Mesodermal cell (in vitro differentiated cells): ENCODE measurements around the gene ERICH6.

Experiments used
- H3K27ac ChIP-seq: 2 replicates; pipeline ENCODE4 v1.7.0; 2013; ENCODE audit warnings: mild to moderate bottlenecking, low read depth, low read length, moderate library complexity; ENCODE audit not compliant: severe bottlenecking
- H3K36me3 ChIP-seq: 2 replicates; pipeline ENCODE4 v1.7.1; 2013; ENCODE audit warnings: mild to moderate bottlenecking, low read length, moderate library complexity; ENCODE audit not compliant: control insufficient read depth, insufficient read depth
- H3K4me1 ChIP-seq: one replicate; pipeline ENCODE4 v1.7.1; 2013; ENCODE audit warnings: mild to moderate bottlenecking, low read length; ENCODE audit not compliant: insufficient read depth, control insufficient read depth, poor library complexity, severe bottlenecking
- H3K4me3 ChIP-seq: 2 replicates; pipeline ENCODE4 v1.7.0; 2013; ENCODE audit warnings: low read length, control low read depth, mild to moderate bottlenecking; ENCODE audit not compliant: insufficient read depth, poor library complexity, severe bottlenecking; ENCODE audit errors: extremely low read depth
- H3K9me3 ChIP-seq: 2 replicates; pipeline ENCODE4 v1.7.1; 2013; ENCODE audit warnings: mild to moderate bottlenecking, low read length, moderate library complexity; ENCODE audit not compliant: control insufficient read depth
- WGBS, 2 experiments: methylation state at CpG; one replicate each; pipeline ENCODE4 v1.1.5; 2013; ENCODE audit warnings: missing lambda C conversion rate in 2 of 2; ENCODE audit not compliant: insufficient coverage in 2 of 2; 5-methylcytosine and 5-hydroxymethylcytosine counted together

ERICH6 gene

DNA sequence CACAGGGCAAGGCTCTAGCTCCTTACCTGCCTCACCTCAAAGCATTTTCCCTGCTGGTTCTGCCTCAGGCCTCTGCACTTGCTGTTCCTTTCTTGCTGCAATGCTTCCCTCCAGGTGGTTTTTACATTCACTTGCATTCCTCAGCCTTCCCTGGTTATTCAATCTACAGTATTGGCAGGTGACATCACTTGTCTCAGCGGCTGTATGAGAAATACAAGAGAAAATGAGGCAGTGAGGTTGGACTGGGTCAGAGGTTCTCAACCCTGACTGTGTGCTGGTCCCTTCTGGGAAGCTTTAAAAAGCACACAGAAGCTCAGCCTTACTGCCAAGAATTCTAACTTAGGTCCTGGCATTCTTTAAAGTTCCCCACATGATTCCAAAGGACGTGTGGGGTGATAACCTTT lies 32.6 kb upstream of the ERICH6 start:
- H3K27ac ChIP-seq = no peak overlapping the region
- no peak overlapping the region for H3K4me3 ChIP-seq
- 33% methylated on average over 1 of the region's 2 CpGs; no CpG with 5 or more reads in 1 of the 2 experiments for WGBS, 2 experiments
- no peaks in the 10 kb centered on the region for H3K9me3 ChIP-seq
- H3K36me3 ChIP-seq = peaks cover 4% of the 10 kb centered on the region
- peaks cover 12% of the 10 kb centered on the region for H3K4me1 ChIP-seq

DNA sequence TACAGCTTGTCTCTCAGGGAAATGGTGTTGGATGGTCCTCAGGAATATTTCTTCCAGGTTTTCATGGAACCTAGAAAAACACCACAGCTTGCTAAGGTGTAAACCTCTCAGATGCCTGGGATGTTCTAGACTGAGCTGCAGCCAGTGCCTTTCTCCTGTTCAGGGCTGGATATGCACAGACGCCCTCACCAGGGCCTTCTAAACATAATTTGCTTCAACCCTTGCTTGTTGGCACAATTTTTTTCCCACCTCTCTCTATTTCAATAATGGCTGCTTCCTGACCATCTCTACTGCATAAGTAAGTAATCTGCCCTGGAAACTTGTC lies 31.0 kb upstream of the ERICH6 start:
- Histone ChIP-seq H3K9me3 (no peaks in the 10 kb centered on the region), H3K27ac (no peak overlapping the region), H3K4me3 (no peak overlapping the region), H3K4me1 (peaks cover 12% of the 10 kb centered on the region), H3K36me3 (no peaks in the 10 kb centered on the region)
- 85 to 100% methylated on average over 1 of the region's 1 CpG for WGBS, 2 experiments

DNA sequence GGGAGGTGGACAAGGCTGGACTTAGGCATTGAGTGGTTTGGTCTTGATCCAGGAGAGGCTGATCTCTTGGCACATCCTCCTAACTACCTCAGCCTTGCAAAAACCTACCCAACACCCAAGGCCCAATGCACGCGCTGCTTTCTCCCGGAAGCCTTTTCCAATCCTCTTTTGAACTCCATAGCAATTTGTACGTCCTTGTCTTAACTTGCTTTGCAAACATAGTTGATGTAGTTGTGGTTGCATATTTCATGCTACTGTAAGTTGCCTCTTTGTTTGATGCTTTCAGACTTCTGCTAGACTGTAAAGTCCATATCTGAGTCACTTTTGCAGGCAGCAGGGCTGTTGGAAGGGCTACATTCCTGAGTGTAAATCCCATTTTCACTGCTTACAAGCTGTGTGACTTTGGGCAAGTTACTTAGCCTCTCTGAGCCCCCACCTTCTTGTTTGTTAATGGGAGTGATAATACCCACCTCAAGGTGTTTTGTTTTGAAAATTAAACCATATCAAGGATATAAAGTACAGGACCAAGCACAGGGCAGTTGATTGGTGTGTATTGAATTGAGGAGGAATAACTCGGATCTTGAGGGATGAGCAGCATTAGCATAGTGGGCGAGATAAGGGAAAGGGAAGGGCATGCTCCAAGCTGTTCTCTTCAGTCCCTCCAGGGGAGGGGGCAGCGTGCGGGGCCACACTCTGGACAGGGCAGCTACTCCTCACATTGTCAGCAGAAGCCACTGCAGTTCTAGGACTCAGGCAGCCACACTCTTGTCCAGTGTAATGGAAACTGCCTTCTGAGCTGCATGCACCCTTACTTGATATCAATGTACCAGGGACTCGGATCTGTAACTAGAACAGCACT lies 30.4 kb upstream of the ERICH6 start:
- H3K27ac ChIP-seq = no peak overlapping the region
- WGBS, 2 experiments = 91 to 95% methylated on average over 2 to 4 of the region's 9 CpGs
- no peaks in the 10 kb centered on the region for H3K9me3 ChIP-seq
- H3K36me3 ChIP-seq = no peaks in the 10 kb centered on the region
- peaks cover 12% of the 10 kb centered on the region for H3K4me1 ChIP-seq
- no peak overlapping the region for H3K4me3 ChIP-seq

DNA sequence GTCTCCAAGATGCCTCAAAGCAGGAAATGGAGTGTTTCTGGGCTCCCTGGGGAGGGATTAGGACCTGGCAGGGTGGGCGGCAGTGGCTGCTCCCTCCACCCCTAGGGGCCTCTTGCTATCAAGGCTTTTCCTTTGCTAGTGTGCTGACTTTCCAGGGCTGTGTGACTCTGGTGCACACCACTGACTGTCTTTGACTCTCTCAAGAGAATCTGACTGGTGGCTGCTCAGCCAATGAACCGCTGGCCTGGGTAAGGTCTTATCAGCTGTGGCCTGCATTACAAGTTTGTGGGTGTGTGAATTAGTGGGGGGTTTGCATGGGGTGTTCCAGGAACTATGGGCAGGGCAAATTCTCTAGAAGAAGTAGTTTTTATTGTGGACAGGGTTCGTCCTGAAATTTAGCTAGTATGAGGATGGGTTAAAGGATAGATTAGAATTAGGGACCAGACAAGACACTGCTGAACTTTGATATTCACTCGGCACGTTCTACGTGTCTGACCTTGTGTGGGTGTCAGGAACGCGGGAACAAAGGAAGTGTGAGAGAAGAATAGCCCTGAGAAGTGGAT lies 29.7 kb upstream of the ERICH6 start:
- no peak overlapping the region for H3K27ac ChIP-seq
- H3K9me3 ChIP-seq = no peaks in the 10 kb centered on the region
- no peaks in the 10 kb centered on the region for H3K36me3 ChIP-seq
- H3K4me1 ChIP-seq = peaks cover 10% of the 10 kb centered on the region
- 83 to 87% methylated on average over 3 to 8 of the region's 8 CpGs for WGBS, 2 experiments
- no peak overlapping the region for H3K4me3 ChIP-seq

DNA sequence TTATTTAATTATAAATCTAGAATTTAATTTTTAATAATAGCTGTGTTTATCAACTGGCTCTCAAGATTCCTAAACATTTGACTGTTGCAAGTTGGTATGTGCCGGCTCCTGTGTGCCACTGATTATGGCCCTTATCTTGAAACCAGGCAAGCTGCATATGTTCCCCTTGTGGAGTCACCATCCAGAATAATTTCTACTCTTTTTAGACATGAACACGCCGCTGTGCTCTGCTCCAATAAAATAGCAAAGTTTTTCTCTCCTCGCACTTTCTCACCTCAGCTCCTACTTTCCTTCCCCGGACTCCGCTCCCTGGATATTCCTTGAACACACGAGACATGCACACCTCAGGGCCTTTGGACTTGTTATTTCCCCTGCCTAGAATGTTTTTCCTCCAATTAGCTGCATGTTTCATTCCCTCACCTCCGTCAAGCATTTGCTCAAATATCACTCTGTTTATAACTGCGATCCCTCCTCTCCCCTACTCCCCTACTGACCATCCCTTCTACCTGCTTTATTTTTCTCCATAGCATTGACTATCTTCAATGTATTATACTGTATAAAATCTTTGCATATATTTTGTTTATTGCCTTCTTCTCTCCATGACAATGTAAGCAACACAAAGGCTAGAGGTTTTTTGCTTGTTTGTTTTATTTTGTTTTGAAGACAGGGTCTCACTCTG lies 26.1 kb upstream of the ERICH6 start:
- no peak overlapping the region for H3K27ac ChIP-seq
- no peaks in the 10 kb centered on the region for H3K36me3 ChIP-seq
- WGBS, 2 experiments = 97% methylated on average over 8 to 9 of the region's 9 CpGs
- no peak overlapping the region for H3K4me3 ChIP-seq
- H3K4me1 ChIP-seq = no peaks in the 10 kb centered on the region
- H3K9me3 ChIP-seq = no peaks in the 10 kb centered on the region

DNA sequence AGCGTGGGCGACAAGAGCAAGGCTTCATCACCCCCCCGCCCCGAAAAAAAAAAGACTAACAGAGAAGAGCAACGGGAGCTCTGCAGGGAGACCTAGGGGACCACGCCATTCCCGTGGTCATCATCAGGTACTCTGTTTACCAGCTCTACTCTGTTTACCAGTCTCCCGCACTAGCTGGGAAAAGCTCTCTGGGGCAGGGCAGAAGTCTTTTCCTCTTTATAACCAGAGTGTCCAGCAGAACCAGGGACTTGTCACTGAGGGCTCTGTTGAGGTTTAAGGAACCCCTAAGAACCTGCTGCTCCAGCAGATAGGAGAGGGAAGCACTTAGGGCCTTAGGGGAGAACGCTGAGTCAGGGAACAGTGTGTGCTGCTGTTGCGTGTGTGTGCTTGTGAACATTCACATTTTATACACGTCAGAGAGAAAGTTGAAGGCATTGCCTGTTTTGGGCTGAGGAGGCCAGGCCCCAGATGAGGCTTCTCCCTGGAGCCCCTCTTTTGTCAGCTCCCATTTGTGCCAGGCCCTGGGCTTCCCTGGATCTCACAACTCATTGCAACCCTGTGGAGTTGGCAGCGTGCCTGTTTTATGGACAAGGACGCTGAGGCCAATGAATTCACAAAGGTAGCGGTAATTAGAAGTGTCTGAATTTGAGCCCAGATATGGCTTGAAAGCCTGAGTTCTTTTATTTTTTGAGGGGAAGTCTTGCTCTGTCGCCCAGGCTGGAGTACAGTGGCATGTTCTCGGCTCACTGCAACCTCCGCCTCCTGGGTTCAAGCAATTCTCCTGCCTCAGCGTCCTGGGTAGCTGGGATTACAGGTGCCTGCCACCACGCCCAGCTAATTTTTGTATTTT lies 24.2 kb upstream of the ERICH6 start:
- Histone ChIP-seq H3K36me3 (no peaks in the 10 kb centered on the region), H3K4me3 (no peak overlapping the region), H3K4me1 (no peaks in the 10 kb centered on the region), H3K9me3 (no peaks in the 10 kb centered on the region), H3K27ac (no peak overlapping the region)
- 85 to 94% methylated on average over 15 to 16 of the region's 19 CpGs for WGBS, 2 experiments

DNA sequence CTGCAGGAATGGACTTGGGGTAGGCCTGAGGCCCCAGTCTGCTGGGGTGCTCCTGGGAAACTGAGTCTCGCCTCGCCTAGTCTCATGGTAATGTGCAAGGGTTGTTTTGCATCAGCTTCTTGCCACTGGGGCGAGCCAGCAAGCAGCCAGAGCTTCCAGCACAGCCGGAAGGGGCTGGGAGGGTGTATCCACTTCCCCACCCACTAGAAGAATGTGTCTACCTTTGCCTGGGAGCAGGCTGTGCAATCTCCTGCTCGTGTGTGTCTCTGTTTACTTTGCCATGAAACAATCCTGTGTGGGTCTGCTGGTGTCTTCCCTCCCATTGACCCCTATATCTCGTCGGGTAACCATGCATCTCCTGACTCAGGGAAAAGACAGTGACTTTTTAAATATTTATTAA lies 21.8 kb upstream of the ERICH6 start:
- 86% methylated on average over 4 to 5 of the region's 7 CpGs for WGBS, 2 experiments
- Histone ChIP-seq H3K9me3 (no peaks in the 10 kb centered on the region), H3K27ac (no peak overlapping the region), H3K4me1 (no peaks in the 10 kb centered on the region), H3K36me3 (no peaks in the 10 kb centered on the region), H3K4me3 (no peak overlapping the region)

DNA sequence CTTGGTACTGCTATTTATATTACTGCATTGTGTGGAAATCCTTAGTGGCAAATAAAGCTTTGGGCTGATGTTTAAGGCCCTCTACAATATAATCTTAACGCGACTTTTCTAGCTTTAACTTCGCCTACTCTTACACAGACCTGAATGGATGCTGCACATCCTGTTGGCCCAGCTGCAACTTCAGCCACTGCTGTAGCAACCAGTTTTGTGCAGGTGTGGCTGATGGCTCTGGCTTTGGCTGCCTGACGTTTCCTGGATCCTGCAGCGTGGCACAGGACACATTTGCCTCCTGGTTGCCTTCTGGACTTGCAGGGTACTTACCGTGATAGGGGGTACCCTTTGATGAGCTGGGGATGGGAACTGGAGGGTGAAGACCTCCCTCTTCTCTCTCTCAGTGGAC lies 20.2 kb upstream of the ERICH6 start:
- Histone ChIP-seq H3K4me3 (no peak overlapping the region), H3K36me3 (no peaks in the 10 kb centered on the region), H3K27ac (no peak overlapping the region), H3K9me3 (no peaks in the 10 kb centered on the region), H3K4me1 (no peaks in the 10 kb centered on the region)
- WGBS, 2 experiments = 85 to 92% methylated on average over 5 of the region's 6 CpGs

DNA sequence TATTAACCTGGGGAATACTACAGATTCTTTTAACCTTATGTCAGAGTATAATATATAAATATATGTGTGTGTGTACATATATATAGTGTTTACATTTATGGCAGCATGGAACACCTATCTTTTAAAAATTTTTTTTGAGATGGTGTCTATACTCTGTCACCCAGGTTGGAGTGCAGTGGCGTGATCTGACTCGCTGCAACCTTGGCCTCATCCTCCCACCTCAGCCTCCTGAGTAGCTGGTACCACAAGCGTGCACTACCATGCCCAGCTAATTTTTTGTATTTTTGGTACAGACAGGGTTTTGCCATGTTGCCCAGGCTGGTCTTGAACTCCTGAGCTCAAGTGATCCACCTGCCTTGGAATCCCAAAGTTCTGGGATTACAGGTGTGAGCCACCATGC lies 18.5 kb upstream of the ERICH6 start:
- H3K9me3 ChIP-seq = no peaks in the 10 kb centered on the region
- no peaks in the 10 kb centered on the region for H3K36me3 ChIP-seq
- H3K4me3 ChIP-seq = no peak overlapping the region
- H3K4me1 ChIP-seq = no peaks in the 10 kb centered on the region
- WGBS, 2 experiments = 100% methylated on average over 2 of the region's 3 CpGs; no CpG with 5 or more reads in 1 of the 2 experiments
- H3K27ac ChIP-seq = no peak overlapping the region

DNA sequence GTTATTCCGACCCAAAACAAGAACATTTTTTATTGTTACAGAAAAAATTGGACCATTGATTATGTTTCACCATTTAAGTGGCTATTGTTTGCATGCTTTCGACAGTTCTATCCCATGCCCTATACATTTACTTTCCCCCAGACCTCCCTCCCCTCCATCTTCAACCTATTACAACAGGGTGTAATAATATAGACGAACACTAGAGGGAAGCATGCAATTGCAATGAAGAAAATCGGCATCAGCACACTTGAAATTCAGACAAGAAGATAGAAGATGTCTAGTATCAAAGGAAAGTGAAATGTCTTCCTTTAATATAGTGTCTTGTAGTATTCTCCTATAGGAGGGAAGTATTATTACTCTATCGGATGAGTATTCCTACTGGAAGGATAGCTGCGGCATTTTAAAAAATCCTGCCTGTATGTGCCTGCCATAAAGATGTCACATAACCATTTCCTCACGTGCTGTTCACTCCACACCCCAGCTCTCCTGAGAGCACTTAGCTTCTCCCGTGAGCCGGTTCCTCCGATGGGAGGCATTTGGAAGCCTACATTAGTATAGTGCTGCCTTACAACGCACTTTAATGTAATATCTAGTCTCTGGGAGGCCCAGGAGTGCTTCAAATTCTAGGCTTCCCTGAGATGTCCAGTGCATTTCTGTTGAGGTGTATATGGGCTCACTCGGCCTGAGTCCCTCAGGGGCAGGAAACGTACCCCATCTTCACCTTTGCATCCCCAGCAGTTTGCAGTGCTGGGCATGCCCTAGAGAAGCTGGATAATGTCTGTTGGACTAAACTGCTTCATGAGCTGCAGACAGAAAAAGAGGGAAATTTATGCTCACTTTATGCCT lies 17.8 kb upstream of the ERICH6 start:
- no peak overlapping the region for H3K4me3 ChIP-seq

More for the DNA sequence above, 17.8 kb upstream of the ERICH6 start:
- no peaks in the 10 kb centered on the region for H3K4me1 ChIP-seq
- no peaks in the 10 kb centered on the region for H3K9me3 ChIP-seq
- H3K27ac ChIP-seq = no peak overlapping the region
- WGBS, 2 experiments = 55 to 76% methylated on average over 5 to 7 of the region's 13 CpGs
- no peaks in the 10 kb centered on the region for H3K36me3 ChIP-seq
